Parathyroid adenoma (tissue), 2 donors: Measurements from ENCODE around the gene PRG3.

Experiments
- H2AFZ ChIP-seq: fragments of 300-600 bp; sonication (generic); one replicate; pipeline ENCODE4 v1.7.0; 2017; ENCODE audit warnings: antibody characterized with exemption, mild to moderate bottlenecking
- H3K27ac ChIP-seq: fragments of 300-600 bp; sonication (generic); one replicate; pipeline ENCODE4 v1.7.0; 2017
- H3K27me3 ChIP-seq: fragments of 300-600 bp; sonication (generic); one replicate; pipeline ENCODE4 v1.7.0; 2017; ENCODE audit warnings: low read length; ENCODE audit not compliant: control insufficient read depth, insufficient read depth
- H3K36me3 ChIP-seq: fragments of 300-600 bp; sonication (generic); one replicate; pipeline ENCODE4 v1.7.0; 2017; ENCODE audit warnings: low read length; ENCODE audit not compliant: control insufficient read depth, insufficient read depth
- H3K4me1 ChIP-seq: fragments of 300-600 bp; sonication (generic); one replicate; pipeline ENCODE4 v1.7.0; 2017; ENCODE audit warnings: control low read depth
- H3K4me2 ChIP-seq: fragments of 300-600 bp; sonication (generic); one replicate; pipeline ENCODE4 v1.7.0; 2017; ENCODE audit warnings: low read length
- H3K4me3 ChIP-seq: fragments of 300-600 bp; sonication (generic); one replicate; pipeline ENCODE4 v1.7.0; 2017; ENCODE audit warnings: low read depth, low read length
- H3K79me2 ChIP-seq: fragments of 300-600 bp; sonication (generic); one replicate; pipeline ENCODE4 v1.7.0; 2017; ENCODE audit warnings: control low read depth
- H3K9ac ChIP-seq: fragments of 300-600 bp; sonication (generic); one replicate; pipeline ENCODE4 v1.7.0; 2017; ENCODE audit warnings: mild to moderate bottlenecking
- H3K9me3 ChIP-seq: fragments of 300-600 bp; sonication (generic); one replicate; pipeline ENCODE4 v1.7.0; 2017; ENCODE audit warnings: low read length; ENCODE audit not compliant: control insufficient read depth
- CTCF ChIP-seq: fragments of 300-600 bp; sonication (generic); IDR thresholded peaks from one replicate; pipeline ENCODE4 v1.7.0; 2017; ENCODE audit warnings: antibody characterized with exemption, mild to moderate bottlenecking
- donor health status: primary hyperparathyroidism.

PRG3 gene

GRCh38 chr11:57373146-57373545, 7.8 kb downstream of the PRG3 start:
- Histone ChIP-seq H3K27me3 (no peaks in the 10 kb centered on the region), H3K4me1 (no peaks in the 10 kb centered on the region), H2AFZ (no peak overlapping the region), H3K79me2 (no peaks in the 10 kb centered on the region), H3K27ac (no peak overlapping the region), H3K9ac (no peak overlapping the region), H3K9me3 (no peaks in the 10 kb centered on the region), H3K4me2 (no peak overlapping the region), H3K4me3 (no peak overlapping the region), H3K36me3 (no peaks in the 10 kb centered on the region)
- TF ChIP-seq CTCF, result no peak

GRCh38 chr11:57370941-57371340, 10.0 kb downstream of the PRG3 start:
- Histone ChIP-seq H3K9ac (no peak overlapping the region), H3K9me3 (no peaks in the 10 kb centered on the region)

GRCh38 chr11:57370251-57370650, 10.7 kb downstream of the PRG3 start:
- H3K4me2 ChIP-seq, result no peak overlapping the region
- H3K36me3 ChIP-seq, result no peaks in the 10 kb centered on the region
- TF ChIP-seq CTCF, result no peak
- H3K79me2 ChIP-seq, result no peaks in the 10 kb centered on the region
- no peak overlapping the region for H2AFZ ChIP-seq
- no peaks in the 10 kb centered on the region for H3K27me3 ChIP-seq
- H3K9ac ChIP-seq, result no peak overlapping the region
- H3K4me3 ChIP-seq, result no peak overlapping the region
- H3K9me3 ChIP-seq, result no peaks in the 10 kb centered on the region
- no peaks in the 10 kb centered on the region for H3K4me1 ChIP-seq
- H3K27ac ChIP-seq, result no peak overlapping the region

More at GRCh38 chr11:57370941-57371340, 10.0 kb downstream of the PRG3 start:
- H3K27ac ChIP-seq, result no peak overlapping the region
- H3K36me3 ChIP-seq, result no peaks in the 10 kb centered on the region
- no peak for TF ChIP-seq CTCF
- H3K4me1 ChIP-seq, result no peaks in the 10 kb centered on the region
- no peaks in the 10 kb centered on the region for H3K27me3 ChIP-seq
- no peaks in the 10 kb centered on the region for H3K79me2 ChIP-seq
- H3K4me3 ChIP-seq, result no peak overlapping the region
- H2AFZ ChIP-seq, result no peak overlapping the region
- H3K4me2 ChIP-seq, result no peak overlapping the region

- H3K4me3 ChIP-seq, result no peak overlapping the region
- no peak overlapping the region for H3K27ac ChIP-seq
- no peaks in the 10 kb centered on the region for H3K79me2 ChIP-seq
- no peaks in the 10 kb centered on the region for H3K9me3 ChIP-seq
- no peak overlapping the region for H3K9ac ChIP-seq
- H3K36me3 ChIP-seq, result no peaks in the 10 kb centered on the region
- H3K4me2 ChIP-seq, result no peak overlapping the region
- peaks cover under 1% of the 10 kb centered on the region for H3K4me1 ChIP-seq
- H3K27me3 ChIP-seq, result no peaks in the 10 kb centered on the region
- no peak overlapping the region for H2AFZ ChIP-seq
- no peak for TF ChIP-seq CTCF
Measured at GRCh38 chr11:57368845-57369232, 12.1 kb downstream of the PRG3 start.

- peaks cover 2% of the 10 kb centered on the region for H3K4me1 ChIP-seq
- H3K4me2 ChIP-seq, result no peak overlapping the region
- no peak overlapping the region for H2AFZ ChIP-seq
- H3K79me2 ChIP-seq, result no peaks in the 10 kb centered on the region
- H3K27ac ChIP-seq, result no peak overlapping the region
- no peak for TF ChIP-seq CTCF
- H3K4me3 ChIP-seq, result no peak overlapping the region
- H3K9ac ChIP-seq, result no peak overlapping the region
- no peaks in the 10 kb centered on the region for H3K36me3 ChIP-seq
- H3K27me3 ChIP-seq, result no peaks in the 10 kb centered on the region
- no peaks in the 10 kb centered on the region for H3K9me3 ChIP-seq
Measured at GRCh38 chr11:57368106-57368844, 12.7 kb downstream of the PRG3 start.
